ENCODE results near the gene RPS18. TPM values are rescaled to one million over a fixed set of nuclear protein-coding genes. Genes with fewer than 3 reads are reported as not detected.

Gene RPS18
- total and polyA plus RNA-seq, 9 of the 15 experiments (the other 6 are each of a cell fraction or from before 2014, with no cell fraction given) = 5,023 to 17,516 (median 8,131) TPM

DNA sequence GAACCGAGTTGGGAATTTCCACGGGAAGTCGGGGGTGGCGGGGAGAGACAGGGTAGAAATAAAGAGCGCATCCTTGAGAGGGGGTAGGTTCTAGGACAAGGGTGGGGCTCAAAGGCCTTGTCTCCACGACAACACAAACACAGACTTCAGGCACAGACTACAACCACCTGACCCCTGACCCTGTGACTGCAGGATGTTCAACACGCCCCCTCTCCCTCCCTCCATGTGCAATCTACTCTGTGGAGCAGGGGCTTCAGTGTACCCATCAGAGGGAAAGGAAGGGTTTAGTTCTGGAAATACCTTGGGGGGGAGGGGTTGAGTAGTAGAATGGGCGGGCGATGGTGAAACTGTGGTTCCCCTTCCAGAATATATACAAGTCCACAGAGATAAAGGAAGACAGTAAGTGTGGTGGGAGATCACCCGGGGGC lies 42.7 kb downstream of the RPS18 start (continued):
- TF ChIP-seq, protein P1, sequence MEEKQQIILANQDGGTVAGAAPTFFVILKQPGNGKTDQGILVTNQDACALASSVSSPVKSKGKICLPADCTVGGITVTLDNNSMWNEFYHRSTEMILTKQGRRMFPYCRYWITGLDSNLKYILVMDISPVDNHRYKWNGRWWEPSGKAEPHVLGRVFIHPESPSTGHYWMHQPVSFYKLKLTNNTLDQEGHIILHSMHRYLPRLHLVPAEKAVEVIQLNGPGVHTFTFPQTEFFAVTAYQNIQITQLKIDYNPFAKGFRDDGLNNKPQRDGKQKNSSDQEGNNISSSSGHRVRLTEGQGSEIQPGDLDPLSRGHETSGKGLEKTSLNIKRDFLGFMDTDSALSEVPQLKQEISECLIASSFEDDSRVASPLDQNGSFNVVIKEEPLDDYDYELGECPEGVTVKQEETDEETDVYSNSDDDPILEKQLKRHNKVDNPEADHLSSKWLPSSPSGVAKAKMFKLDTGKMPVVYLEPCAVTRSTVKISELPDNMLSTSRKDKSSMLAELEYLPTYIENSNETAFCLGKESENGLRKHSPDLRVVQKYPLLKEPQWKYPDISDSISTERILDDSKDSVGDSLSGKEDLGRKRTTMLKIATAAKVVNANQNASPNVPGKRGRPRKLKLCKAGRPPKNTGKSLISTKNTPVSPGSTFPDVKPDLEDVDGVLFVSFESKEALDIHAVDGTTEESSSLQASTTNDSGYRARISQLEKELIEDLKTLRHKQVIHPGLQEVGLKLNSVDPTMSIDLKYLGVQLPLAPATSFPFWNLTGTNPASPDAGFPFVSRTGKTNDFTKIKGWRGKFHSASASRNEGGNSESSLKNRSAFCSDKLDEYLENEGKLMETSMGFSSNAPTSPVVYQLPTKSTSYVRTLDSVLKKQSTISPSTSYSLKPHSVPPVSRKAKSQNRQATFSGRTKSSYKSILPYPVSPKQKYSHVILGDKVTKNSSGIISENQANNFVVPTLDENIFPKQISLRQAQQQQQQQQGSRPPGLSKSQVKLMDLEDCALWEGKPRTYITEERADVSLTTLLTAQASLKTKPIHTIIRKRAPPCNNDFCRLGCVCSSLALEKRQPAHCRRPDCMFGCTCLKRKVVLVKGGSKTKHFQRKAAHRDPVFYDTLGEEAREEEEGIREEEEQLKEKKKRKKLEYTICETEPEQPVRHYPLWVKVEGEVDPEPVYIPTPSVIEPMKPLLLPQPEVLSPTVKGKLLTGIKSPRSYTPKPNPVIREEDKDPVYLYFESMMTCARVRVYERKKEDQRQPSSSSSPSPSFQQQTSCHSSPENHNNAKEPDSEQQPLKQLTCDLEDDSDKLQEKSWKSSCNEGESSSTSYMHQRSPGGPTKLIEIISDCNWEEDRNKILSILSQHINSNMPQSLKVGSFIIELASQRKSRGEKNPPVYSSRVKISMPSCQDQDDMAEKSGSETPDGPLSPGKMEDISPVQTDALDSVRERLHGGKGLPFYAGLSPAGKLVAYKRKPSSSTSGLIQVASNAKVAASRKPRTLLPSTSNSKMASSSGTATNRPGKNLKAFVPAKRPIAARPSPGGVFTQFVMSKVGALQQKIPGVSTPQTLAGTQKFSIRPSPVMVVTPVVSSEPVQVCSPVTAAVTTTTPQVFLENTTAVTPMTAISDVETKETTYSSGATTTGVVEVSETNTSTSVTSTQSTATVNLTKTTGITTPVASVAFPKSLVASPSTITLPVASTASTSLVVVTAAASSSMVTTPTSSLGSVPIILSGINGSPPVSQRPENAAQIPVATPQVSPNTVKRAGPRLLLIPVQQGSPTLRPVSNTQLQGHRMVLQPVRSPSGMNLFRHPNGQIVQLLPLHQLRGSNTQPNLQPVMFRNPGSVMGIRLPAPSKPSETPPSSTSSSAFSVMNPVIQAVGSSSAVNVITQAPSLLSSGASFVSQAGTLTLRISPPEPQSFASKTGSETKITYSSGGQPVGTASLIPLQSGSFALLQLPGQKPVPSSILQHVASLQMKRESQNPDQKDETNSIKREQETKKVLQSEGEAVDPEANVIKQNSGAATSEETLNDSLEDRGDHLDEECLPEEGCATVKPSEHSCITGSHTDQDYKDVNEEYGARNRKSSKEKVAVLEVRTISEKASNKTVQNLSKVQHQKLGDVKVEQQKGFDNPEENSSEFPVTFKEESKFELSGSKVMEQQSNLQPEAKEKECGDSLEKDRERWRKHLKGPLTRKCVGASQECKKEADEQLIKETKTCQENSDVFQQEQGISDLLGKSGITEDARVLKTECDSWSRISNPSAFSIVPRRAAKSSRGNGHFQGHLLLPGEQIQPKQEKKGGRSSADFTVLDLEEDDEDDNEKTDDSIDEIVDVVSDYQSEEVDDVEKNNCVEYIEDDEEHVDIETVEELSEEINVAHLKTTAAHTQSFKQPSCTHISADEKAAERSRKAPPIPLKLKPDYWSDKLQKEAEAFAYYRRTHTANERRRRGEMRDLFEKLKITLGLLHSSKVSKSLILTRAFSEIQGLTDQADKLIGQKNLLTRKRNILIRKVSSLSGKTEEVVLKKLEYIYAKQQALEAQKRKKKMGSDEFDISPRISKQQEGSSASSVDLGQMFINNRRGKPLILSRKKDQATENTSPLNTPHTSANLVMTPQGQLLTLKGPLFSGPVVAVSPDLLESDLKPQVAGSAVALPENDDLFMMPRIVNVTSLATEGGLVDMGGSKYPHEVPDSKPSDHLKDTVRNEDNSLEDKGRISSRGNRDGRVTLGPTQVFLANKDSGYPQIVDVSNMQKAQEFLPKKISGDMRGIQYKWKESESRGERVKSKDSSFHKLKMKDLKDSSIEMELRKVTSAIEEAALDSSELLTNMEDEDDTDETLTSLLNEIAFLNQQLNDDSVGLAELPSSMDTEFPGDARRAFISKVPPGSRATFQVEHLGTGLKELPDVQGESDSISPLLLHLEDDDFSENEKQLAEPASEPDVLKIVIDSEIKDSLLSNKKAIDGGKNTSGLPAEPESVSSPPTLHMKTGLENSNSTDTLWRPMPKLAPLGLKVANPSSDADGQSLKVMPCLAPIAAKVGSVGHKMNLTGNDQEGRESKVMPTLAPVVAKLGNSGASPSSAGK (IDR thresholded peaks at IDR 0.05) = no peak

Data from K562 (cell line).